ENCODE measurements around the gene TFAP2B. TPM values are rescaled to one million over a fixed set of nuclear protein-coding genes. Genes with fewer than 3 reads are reported as not detected.

The TFAP2B gene
- total and polyA plus RNA-seq, 4 donors: 0.02 TPM; not detected in 3

DNA sequence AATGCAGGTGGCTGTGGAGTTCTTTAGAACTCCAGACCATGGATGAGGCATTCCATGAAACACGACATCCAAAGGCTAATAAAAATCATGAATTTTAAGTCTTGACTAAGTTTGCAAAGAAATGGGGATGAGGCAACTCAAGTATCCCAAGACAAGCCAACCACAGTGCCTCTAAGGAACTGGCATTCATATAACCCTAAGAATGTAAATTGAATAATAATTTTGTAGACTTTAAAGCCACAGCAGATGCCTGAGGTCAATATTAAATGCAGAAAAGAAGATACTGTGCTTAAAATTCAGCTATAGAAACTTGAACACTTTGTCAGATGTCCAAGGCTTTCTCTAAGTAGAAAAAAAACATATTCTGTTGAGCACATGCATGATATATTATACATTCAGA lies 54.5 kb downstream of the TFAP2B start:
- no peaks in the 10 kb centered on the region for H3K27me3 ChIP-seq (ENCODE audit: control insufficient read depth in 3 of 3, insufficient read depth in 3 of 3, low read length in 2 of 3)
- no peak for ATAC-seq (ENCODE audit: insufficient read depth, low FRiP score)
- H3K4me3 ChIP-seq: no peak overlapping the region
- H3K36me3 ChIP-seq (ENCODE audit: control insufficient read depth in 4 of 4, insufficient read depth in 4 of 4, low read length in 4 of 4): no peaks in the 10 kb centered on the region
- WGBS, 2 donors: 77 to 84% methylated on average over 1 of the region's 1 CpG
- H3K27ac ChIP-seq (ENCODE audit: low read depth in 1 of 2, low read length in 1 of 2): no peak overlapping the region
- no peak overlapping the region for H3K9ac ChIP-seq (ENCODE audit: insufficient read depth in 1 of 2, low read length in 2 of 2)
- no peaks in the 10 kb centered on the region for H3K4me1 ChIP-seq (ENCODE audit: control insufficient read depth in 5 of 5, insufficient read depth in 5 of 5, low read length in 5 of 5)
- no peak for DNase-seq
- H3K9me3 ChIP-seq (ENCODE audit: control insufficient read depth in 4 of 4, insufficient read depth in 3 of 4, low read length in 3 of 4): no peaks in the 10 kb centered on the region
- no peak for TF ChIP-seq CTCF (IDR thresholded peaks at IDR 0.05; ENCODE audit: control extremely low read depth, extremely low read depth)

- no peaks in the 10 kb centered on the region for H3K4me1 ChIP-seq (ENCODE audit: control insufficient read depth in 5 of 5, insufficient read depth in 5 of 5, low read length in 5 of 5)
- no peak overlapping the region for H3K9ac ChIP-seq (ENCODE audit: insufficient read depth in 1 of 2, low read length in 2 of 2)
- DNase-seq: no peak
- no peak overlapping the region for H3K27ac ChIP-seq (ENCODE audit: low read depth in 1 of 2, low read length in 1 of 2)
- no peaks in the 10 kb centered on the region for H3K36me3 ChIP-seq (ENCODE audit: control insufficient read depth in 4 of 4, insufficient read depth in 4 of 4, low read length in 4 of 4)
- no peak for TF ChIP-seq CTCF (IDR thresholded peaks at IDR 0.05; ENCODE audit: control extremely low read depth, extremely low read depth)
- 49 to 72% methylated on average over 3 of the region's 3 CpGs for WGBS, 2 donors
- H3K4me3 ChIP-seq: no peak overlapping the region
- H3K9me3 ChIP-seq (ENCODE audit: control insufficient read depth in 4 of 4, insufficient read depth in 3 of 4, low read length in 3 of 4): no peaks in the 10 kb centered on the region
- ATAC-seq (ENCODE audit: insufficient read depth, low FRiP score): no peak
- no peaks in the 10 kb centered on the region for H3K27me3 ChIP-seq (ENCODE audit: control insufficient read depth in 3 of 3, insufficient read depth in 3 of 3, low read length in 2 of 3)
Measured at GRCh38 chr6:50884364-50884763, 65.7 kb downstream of the TFAP2B start.

DNA sequence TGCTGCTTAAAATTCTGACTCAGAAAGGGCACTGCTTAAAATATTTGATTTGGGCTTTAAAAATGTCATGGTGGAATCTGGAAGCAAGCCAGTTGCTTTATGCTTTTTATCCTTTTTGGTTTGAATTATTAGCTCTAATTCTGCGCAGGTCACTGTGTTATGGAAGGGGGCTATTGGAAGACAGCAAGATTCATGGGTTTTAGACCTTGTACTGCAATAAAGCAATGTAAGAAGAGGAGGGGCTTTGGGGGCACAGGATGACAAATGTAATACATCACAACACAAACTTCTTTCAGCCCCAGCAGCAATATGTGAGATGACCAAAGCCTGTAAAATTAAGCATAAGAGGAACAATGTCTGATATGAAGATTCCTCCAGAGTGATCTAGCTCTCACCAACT lies 68.4 kb downstream of the TFAP2B start:
- Histone ChIP-seq H3K9me3 (ENCODE audit: control insufficient read depth in 4 of 4, insufficient read depth in 3 of 4, low read length in 3 of 4) (no peaks in the 10 kb centered on the region), H3K27ac (ENCODE audit: low read depth in 1 of 2, low read length in 1 of 2) (no peak overlapping the region), H3K27me3 (ENCODE audit: control insufficient read depth in 3 of 3, insufficient read depth in 3 of 3, low read length in 2 of 3) (no peaks in the 10 kb centered on the region), H3K36me3 (ENCODE audit: control insufficient read depth in 4 of 4, insufficient read depth in 4 of 4, low read length in 4 of 4) (no peaks in the 10 kb centered on the region), H3K4me1 (ENCODE audit: control insufficient read depth in 5 of 5, insufficient read depth in 5 of 5, low read length in 5 of 5) (no peaks in the 10 kb centered on the region), H3K9ac (ENCODE audit: insufficient read depth in 1 of 2, low read length in 2 of 2) (no peak overlapping the region), H3K4me3 (no peak overlapping the region)
- no peak for TF ChIP-seq CTCF (IDR thresholded peaks at IDR 0.05; ENCODE audit: control extremely low read depth, extremely low read depth)
- DNase-seq (no peak), ATAC-seq (ENCODE audit: insufficient read depth, low FRiP score) (no peak)
- 84 to 97% methylated on average over 1 of the region's 1 CpG for WGBS, 2 donors

DNA sequence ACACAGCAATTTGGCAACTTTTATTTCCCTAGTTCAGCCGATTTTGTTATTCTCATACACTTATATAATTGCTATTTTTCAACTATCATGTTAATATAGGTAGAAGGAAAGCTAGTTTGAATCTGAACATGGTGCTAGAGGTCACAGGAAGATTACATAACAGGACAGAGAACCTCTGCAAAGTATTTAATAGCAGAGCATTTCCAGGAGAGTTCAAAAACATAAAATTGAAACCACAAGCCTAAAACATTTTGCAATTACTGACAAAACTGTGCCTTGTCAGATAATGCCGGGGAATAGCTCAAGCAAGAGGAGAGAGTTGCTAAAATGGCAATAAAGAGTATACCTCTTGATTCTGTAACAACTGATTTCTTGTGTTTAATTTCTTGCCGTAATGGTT lies 70.8 kb downstream of the TFAP2B start:
- no peak for DNase-seq
- WGBS, 2 donors: 78% methylated on average over 3 of the region's 3 CpGs
- TF ChIP-seq CTCF (IDR thresholded peaks at IDR 0.05; ENCODE audit: control extremely low read depth, extremely low read depth): no peak
- H3K9ac ChIP-seq (ENCODE audit: insufficient read depth in 1 of 2, low read length in 2 of 2): no peak overlapping the region
- H3K9me3 ChIP-seq (ENCODE audit: control insufficient read depth in 4 of 4, insufficient read depth in 3 of 4, low read length in 3 of 4): no peaks in the 10 kb centered on the region
- no peaks in the 10 kb centered on the region for H3K4me1 ChIP-seq (ENCODE audit: control insufficient read depth in 5 of 5, insufficient read depth in 5 of 5, low read length in 5 of 5)
- no peak overlapping the region for H3K27ac ChIP-seq (ENCODE audit: low read depth in 1 of 2, low read length in 1 of 2)
- no peaks in the 10 kb centered on the region for H3K36me3 ChIP-seq (ENCODE audit: control insufficient read depth in 4 of 4, insufficient read depth in 4 of 4, low read length in 4 of 4)
- ATAC-seq (ENCODE audit: insufficient read depth, low FRiP score): no peak
- H3K27me3 ChIP-seq (ENCODE audit: control insufficient read depth in 3 of 3, insufficient read depth in 3 of 3, low read length in 2 of 3): no peaks in the 10 kb centered on the region
- no peak overlapping the region for H3K4me3 ChIP-seq
